ENCODE results near the gene GDF2.

The GDF2 gene

GRCh38 chr10:47322300-47323061 lies at the start of gene GDF2:
TSS of gene GDF2 (plus strand) at chr10:47322454. CDS start at chr10:47322669, 215 bp downstream.
- no peak for DNase-seq (ENCODE audit: low read depth, low spot score)

- DNase-seq (ENCODE audit: low read depth, low spot score) = no peak
Measured at GRCh38 chr10:47276071-47276470, 46.2 kb upstream of the GDF2 start.

GRCh38 chr10:47276576-47277351 lies 45.5 kb upstream of the GDF2 start:
- no peak for DNase-seq (ENCODE audit: low read depth, low spot score)

GRCh38 chr10:47277352-47278151 lies 44.7 kb upstream of the GDF2 start:
- DNase-seq (ENCODE audit: low read depth, low spot score) = no peak

- DNase-seq (ENCODE audit: low read depth, low spot score) = no peak
Measured at GRCh38 chr10:47278152-47278473, 44.1 kb upstream of the GDF2 start.

GRCh38 chr10:47278720-47279119 lies 43.5 kb upstream of the GDF2 start:
- DNase-seq (ENCODE audit: low read depth, low spot score) = no peak

GRCh38 chr10:47279276-47279675 lies 43.0 kb upstream of the GDF2 start:
- DNase-seq (ENCODE audit: low read depth, low spot score) = no peak

GRCh38 chr10:47282005-47282656 lies 40.1 kb upstream of the GDF2 start:
- DNase-seq (ENCODE audit: low read depth, low spot score) = no peak

- no peak for DNase-seq (ENCODE audit: low read depth, low spot score)
Measured at GRCh38 chr10:47282657-47283018, 39.6 kb upstream of the GDF2 start.

- no peak for DNase-seq (ENCODE audit: low read depth, low spot score)
Measured at GRCh38 chr10:47283101-47283630, 39.1 kb upstream of the GDF2 start.

GRCh38 chr10:47283848-47284247 lies 38.4 kb upstream of the GDF2 start:
- no peak for DNase-seq (ENCODE audit: low read depth, low spot score)

GRCh38 chr10:47285381-47286115 lies 36.7 kb upstream of the GDF2 start:
- DNase-seq (ENCODE audit: low read depth, low spot score) = no peak

GRCh38 chr10:47286116-47286505 lies 36.1 kb upstream of the GDF2 start:
- DNase-seq (ENCODE audit: low read depth, low spot score) = no peak

- no peak for DNase-seq (ENCODE audit: low read depth, low spot score)
Measured at GRCh38 chr10:47286591-47287315, 35.5 kb upstream of the GDF2 start.

- no peak for DNase-seq (ENCODE audit: low read depth, low spot score)
Measured at GRCh38 chr10:47287365-47287802, 34.9 kb upstream of the GDF2 start.

GRCh38 chr10:47287805-47288204 lies 34.4 kb upstream of the GDF2 start:
- DNase-seq (ENCODE audit: low read depth, low spot score) = no peak

- no peak for DNase-seq (ENCODE audit: low read depth, low spot score)
Measured at GRCh38 chr10:47288236-47288635, 34.0 kb upstream of the GDF2 start.

- DNase-seq (ENCODE audit: low read depth, low spot score) = no peak
Measured at GRCh38 chr10:47288916-47289495, 33.2 kb upstream of the GDF2 start.

- no peak for DNase-seq (ENCODE audit: low read depth, low spot score)
Measured at GRCh38 chr10:47289921-47290320, 32.3 kb upstream of the GDF2 start.

- no peak for DNase-seq (ENCODE audit: low read depth, low spot score)
Measured at GRCh38 chr10:47290338-47290737, 31.9 kb upstream of the GDF2 start.
